ENCODE data around the gene HS6ST1. TPM values are rescaled to one million over a fixed set of nuclear protein-coding genes. Genes with fewer than 3 reads are reported as not detected.

HS6ST1 gene
- total RNA-seq, 2 donors from 2014 or later = 69.0 to 233 TPM

DNA sequence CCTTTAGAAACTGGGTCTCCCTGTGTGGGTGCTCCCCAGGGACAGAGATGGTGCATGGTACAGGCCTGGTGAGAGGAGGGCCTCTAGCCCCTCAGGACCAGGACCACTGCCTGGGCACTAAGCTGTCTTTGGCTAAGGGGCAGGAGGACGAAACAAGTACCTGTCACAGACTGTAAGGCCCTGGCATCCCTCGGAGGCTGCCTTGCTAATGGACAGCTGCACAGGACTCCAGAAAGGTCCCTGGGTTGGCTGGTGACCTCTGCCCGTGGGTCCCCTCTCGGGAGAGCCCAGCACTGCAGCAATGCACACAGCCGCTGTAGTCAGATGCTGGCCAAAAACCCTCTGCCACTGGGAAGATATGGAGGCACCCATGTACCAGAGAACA, 14.3 kb downstream of the HS6ST1 start:
- Histone ChIP-seq H3K4me3 (no peak overlapping the region), H3K27me3 (replicated peaks; ENCODE audit: insufficient read depth) (no peaks in the 10 kb centered on the region), H3K9me3 (no peaks in the 10 kb centered on the region), H3K4me1 (replicated peaks) (peaks cover 27% of the 10 kb centered on the region), H3K36me3 (no peaks in the 10 kb centered on the region), H3K27ac (peak overlapping the region; percentile 81 to 83)
- WGBS = 78% methylated on average over 5 of the region's 5 CpGs
- DNase-seq (ENCODE audit: low spot score) = no peak
- intact Hi-C loops (cut with DNase I) = loop anchor here (10.0 kb wide), 2 partner anchors 70 to 130 kb away; no protein-coding TSS in a partner anchor
- no peak for TF ChIP-seq POLR2A (IDR thresholded peaks at IDR 0.05)
- TF ChIP-seq POLR2AphosphoS5 (IDR thresholded peaks at IDR 0.05) = no peak
- TF ChIP-seq, protein P1, sequence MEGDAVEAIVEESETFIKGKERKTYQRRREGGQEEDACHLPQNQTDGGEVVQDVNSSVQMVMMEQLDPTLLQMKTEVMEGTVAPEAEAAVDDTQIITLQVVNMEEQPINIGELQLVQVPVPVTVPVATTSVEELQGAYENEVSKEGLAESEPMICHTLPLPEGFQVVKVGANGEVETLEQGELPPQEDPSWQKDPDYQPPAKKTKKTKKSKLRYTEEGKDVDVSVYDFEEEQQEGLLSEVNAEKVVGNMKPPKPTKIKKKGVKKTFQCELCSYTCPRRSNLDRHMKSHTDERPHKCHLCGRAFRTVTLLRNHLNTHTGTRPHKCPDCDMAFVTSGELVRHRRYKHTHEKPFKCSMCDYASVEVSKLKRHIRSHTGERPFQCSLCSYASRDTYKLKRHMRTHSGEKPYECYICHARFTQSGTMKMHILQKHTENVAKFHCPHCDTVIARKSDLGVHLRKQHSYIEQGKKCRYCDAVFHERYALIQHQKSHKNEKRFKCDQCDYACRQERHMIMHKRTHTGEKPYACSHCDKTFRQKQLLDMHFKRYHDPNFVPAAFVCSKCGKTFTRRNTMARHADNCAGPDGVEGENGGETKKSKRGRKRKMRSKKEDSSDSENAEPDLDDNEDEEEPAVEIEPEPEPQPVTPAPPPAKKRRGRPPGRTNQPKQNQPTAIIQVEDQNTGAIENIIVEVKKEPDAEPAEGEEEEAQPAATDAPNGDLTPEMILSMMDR (IDR thresholded peaks at IDR 0.05) = no peak

DNA sequence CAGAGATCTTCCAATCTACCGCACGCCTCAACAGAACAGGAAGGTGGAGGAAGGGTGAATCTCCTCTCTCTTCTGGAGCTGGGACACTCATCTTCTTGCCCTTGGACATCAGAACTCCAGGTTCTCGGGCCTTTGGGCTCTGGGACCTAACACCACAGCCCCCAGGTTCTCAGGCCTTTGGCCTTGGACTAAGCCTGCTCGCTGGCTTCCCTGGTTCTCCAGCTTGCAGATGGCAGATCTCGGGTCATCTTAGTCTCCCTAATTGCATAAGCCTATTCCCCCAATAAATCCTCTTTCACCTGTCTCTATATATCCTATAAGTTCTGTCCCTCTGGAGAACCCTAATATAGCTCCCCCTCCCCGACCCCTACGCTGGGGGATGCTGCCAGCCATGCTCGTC, 14.8 kb downstream of the HS6ST1 start:
- H3K4me3 ChIP-seq = no peak overlapping the region
- no peaks in the 10 kb centered on the region for H3K9me3 ChIP-seq
- H3K4me1 ChIP-seq (replicated peaks) = peaks cover 27% of the 10 kb centered on the region
- H3K27me3 ChIP-seq (replicated peaks; ENCODE audit: insufficient read depth) = no peaks in the 10 kb centered on the region
- WGBS = 92% methylated on average over 8 of the region's 8 CpGs
- H3K27ac ChIP-seq = peak overlapping the region in 1 of 2 donors; percentile 81
- DNase-seq (ENCODE audit: low spot score) = no peak
- TF ChIP-seq, protein P1 (IDR thresholded peaks at IDR 0.05) = no peak
- TF ChIP-seq POLR2AphosphoS5 (IDR thresholded peaks at IDR 0.05) = no peak
- TF ChIP-seq POLR2A (IDR thresholded peaks at IDR 0.05) = no peak
- intact Hi-C loops (cut with DNase I) = loop anchor here (10.0 kb wide), 2 partner anchors 69 to 129 kb away; no protein-coding TSS in a partner anchor
- H3K36me3 ChIP-seq = no peaks in the 10 kb centered on the region

DNA sequence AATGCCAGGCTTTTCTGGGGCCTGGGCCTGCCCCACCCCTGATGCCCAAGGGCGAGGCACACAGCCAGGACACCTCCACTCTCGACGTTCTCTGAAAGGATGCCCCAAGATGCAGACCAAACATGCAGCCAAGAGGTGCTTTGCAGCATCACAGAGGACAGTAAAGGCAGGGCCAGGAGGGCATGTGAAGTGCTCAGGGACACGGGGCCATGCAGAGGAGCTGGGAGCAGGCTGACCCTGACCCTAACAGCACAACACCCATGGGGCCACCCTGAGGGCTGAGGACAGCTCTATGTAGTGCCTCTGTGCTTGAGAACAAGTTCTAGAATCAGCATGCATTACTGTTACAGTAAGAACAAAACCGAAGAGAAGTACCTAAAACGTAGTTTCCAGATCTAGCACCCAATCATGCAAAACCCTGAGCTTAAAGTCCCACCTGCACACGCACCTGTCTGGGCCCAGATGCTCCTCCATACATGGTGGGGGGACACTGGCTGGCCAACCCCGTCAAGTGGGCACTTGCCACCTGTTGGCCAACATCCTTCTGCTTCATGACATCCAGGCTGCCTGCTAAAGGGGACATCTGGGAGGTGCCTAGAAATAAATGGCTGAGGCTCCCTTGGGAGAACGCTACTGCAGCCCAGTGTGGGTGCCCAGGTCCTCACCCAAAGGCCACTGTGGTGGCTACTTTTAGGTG, 15.4 kb downstream of the HS6ST1 start:
- no peaks in the 10 kb centered on the region for H3K27me3 ChIP-seq (replicated peaks; ENCODE audit: insufficient read depth)
- TF ChIP-seq, protein P1 (IDR thresholded peaks at IDR 0.05) = no peak
- intact Hi-C loops (cut with DNase I) = loop anchor here (10.0 kb wide), 2 partner anchors 68 to 128 kb away; no protein-coding TSS in a partner anchor
- H3K27ac ChIP-seq = peak overlapping the region in 1 of 2 donors; percentile 81
- no peaks in the 10 kb centered on the region for H3K9me3 ChIP-seq
- H3K4me1 ChIP-seq (replicated peaks) = peaks cover 27% of the 10 kb centered on the region
- WGBS = 75% methylated on average over 9 of the region's 9 CpGs
- no peak for DNase-seq (ENCODE audit: low spot score)
- no peak overlapping the region for H3K4me3 ChIP-seq
- no peaks in the 10 kb centered on the region for H3K36me3 ChIP-seq

DNA sequence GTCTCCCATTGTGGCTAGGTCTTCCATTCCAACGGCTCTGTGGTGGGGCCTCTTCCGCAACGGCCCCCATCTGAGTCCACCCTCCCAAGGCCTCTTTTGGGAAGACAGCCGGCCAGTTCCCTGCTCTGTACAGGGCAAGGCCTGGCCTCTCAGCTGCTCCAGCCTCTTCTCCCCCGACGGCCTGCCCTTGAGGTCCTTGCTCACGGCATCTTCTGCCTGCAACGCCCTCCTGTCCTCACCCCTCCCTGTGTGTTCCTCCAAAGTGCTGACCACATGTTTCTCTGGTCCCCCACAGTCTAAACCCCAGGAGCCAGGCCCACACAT, 16.0 kb downstream of the HS6ST1 start:
- Histone ChIP-seq H3K27me3 (replicated peaks; ENCODE audit: insufficient read depth) (no peaks in the 10 kb centered on the region), H3K4me1 (replicated peaks) (peaks cover 27% of the 10 kb centered on the region), H3K9me3 (no peaks in the 10 kb centered on the region), H3K36me3 (no peaks in the 10 kb centered on the region), H3K27ac (peak overlapping the region in 1 of 2 donors; percentile 9), H3K4me3 (no peak overlapping the region)
- TF ChIP-seq, protein P1 (IDR thresholded peaks at IDR 0.05) = no peak
- TF ChIP-seq POLR2AphosphoS5 (IDR thresholded peaks at IDR 0.05) (no peak), POLR2A (IDR thresholded peaks at IDR 0.05) (no peak)
- intact Hi-C loops (cut with DNase I) = loop anchor here (10.0 kb wide), 2 partner anchors 68 to 128 kb away; no protein-coding TSS in a partner anchor
- 67% methylated on average over 8 of the region's 8 CpGs for WGBS
- DNase-seq (ENCODE audit: low spot score) = no peak

Measured in prostate gland (tissue), 2 donors.